OCI-LY7 (cell line): ENCODE results near the gene CAV3. TPM values are rescaled to one million over a fixed set of nuclear protein-coding genes. Genes with fewer than 3 reads are reported as not detected.
"Not testable (repeated sequence)": the region's sequence is repeated elsewhere in the genome, so short reads cannot be mapped to it uniquely, and the experiment has no call there.

ENCODE experiments used
- Bru-seq: library from RNA; stranded (reverse); fragments of 400-500 nt; gene quantifications from one replicate; lab custom pipeline; 2021; lab: Mats Ljungman, UMichigan
- BruChase-seq, 2 experiments: library from RNA; stranded (reverse); fragments of 400-500 nt; gene quantifications; one replicate each; lab custom pipeline; 2021; lab: Mats Ljungman, UMichigan
- BruUV-seq: library from RNA; stranded (reverse); fragments of 400-500 nt; replicated peaks from 2 replicates; lab custom pipeline; 2021; lab: Mats Ljungman, UMichigan
- CTCF ChIA-PET: fragments of 300-600 bp; sonication (Branson Sonifier 250); formaldehyde crosslinking; loops from one replicate; lab custom pipeline; 2022; ENCODE audit warnings: antibody characterized with exemption; ENCODE audit not compliant: unreplicated experiment; lab: Charles Lee
- POLR2A ChIA-PET: fragments of 300-600 bp; sonication (Branson Sonifier 250); formaldehyde crosslinking; loops from one replicate; lab custom pipeline; 2022; ENCODE audit warnings: antibody characterized with exemption; lab: Charles Lee
- DNase-seq: peaks from one replicate; pipeline ENCODE4 v3.0.0-alpha.2; 2015; ENCODE audit warnings: low spot score
- H2AFZ ChIP-seq: fragments of 200-600 bp; sonication (generic), shearing (Covaris generic); 2 replicates; pipeline ENCODE4 v1.6.1; 2014; ENCODE audit warnings: mild to moderate bottlenecking, antibody characterized with exemption, low read length, moderate library complexity
- H3K27ac ChIP-seq: fragments of 200-600 bp; sonication (generic); 2 replicates; pipeline ENCODE4 v1.5.1; 2014; ENCODE audit warnings: mixed run types, low read depth, mild to moderate bottlenecking, moderate library complexity, low read length, inconsistent platforms; ENCODE audit not compliant: poor library complexity, severe bottlenecking
- H3K36me3 ChIP-seq: fragments of 200-600 bp; sonication (generic); 2 replicates; pipeline ENCODE4 v1.6.1; 2014; ENCODE audit warnings: mild to moderate bottlenecking, antibody characterized with exemption, low read length, moderate library complexity, mixed read lengths; ENCODE audit not compliant: insufficient read depth
- H3K4me1 ChIP-seq: fragments of 200-600 bp; sonication (generic); 2 replicates; pipeline ENCODE4 v1.5.1; 2014; ENCODE audit warnings: mild to moderate bottlenecking, low read length; ENCODE audit not compliant: insufficient read depth, poor library complexity, severe bottlenecking
- H3K4me2 ChIP-seq: fragments of 200-600 bp; sonication (generic); 2 replicates; pipeline ENCODE4 v1.6.1; 2014; ENCODE audit warnings: mild to moderate bottlenecking, low read length
- H3K4me3 ChIP-seq: fragments of 200-600 bp; sonication (generic); 2 replicates; pipeline ENCODE4 v1.5.1; 2014; ENCODE audit warnings: mild to moderate bottlenecking, low read depth, low read length; ENCODE audit not compliant: poor library complexity, severe bottlenecking
- H3K79me2 ChIP-seq: fragments of 200-600 bp; sonication (generic); 2 replicates; pipeline ENCODE4 v1.6.1; 2016; ENCODE audit warnings: low read depth, mild to moderate bottlenecking, low read length, moderate library complexity, mixed read lengths; ENCODE audit not compliant: insufficient read depth
- H3K9me2 ChIP-seq: fragments of 200-600 bp; sonication (generic); 2 replicates; pipeline ENCODE4 v1.6.1; 2016; ENCODE audit warnings: mild to moderate bottlenecking, low read length, mixed read lengths; ENCODE audit not compliant: insufficient read depth
- H3K9me3 ChIP-seq: fragments of 200-600 bp; sonication (generic); 2 replicates; pipeline ENCODE4 v1.6.1; 2014; ENCODE audit warnings: mild to moderate bottlenecking, mixed run types, low read length, mixed read lengths
- H4K20me1 ChIP-seq: fragments of 200-600 bp; sonication (generic); 2 replicates; pipeline ENCODE4 v1.6.1; 2014; ENCODE audit warnings: mild to moderate bottlenecking, antibody characterized with exemption, low read length, moderate library complexity, mixed read lengths; ENCODE audit not compliant: insufficient read depth
- EZH2phosphoT487 ChIP-seq: fragments of 200-600 bp; sonication (generic); IDR thresholded peaks from 2 replicates; pipeline ENCODE4 v1.6.1; 2018; ENCODE audit warnings: low read depth, borderline replicate concordance, mild to moderate bottlenecking, mixed run types, antibody characterized with exemption, low read length, moderate library complexity, mixed read lengths
- intact Hi-C: fragments of 100-400 bp; cut with micrococcal nuclease; formaldehyde crosslinking; loops from one replicate; pipeline ENCODE4 v1.10.0; 2022; ENCODE audit not compliant: unreplicated experiment
- long read RNA-seq: library from polyadenylated mRNA; stranded (forward); transcript quantifications from one replicate; pipeline ENCODE4 v2.0.0, GENCODE V29; 2022
- total RNA-seq, 2 experiments: library from RNA; depleted of rRNA in 1 of 2; stranded (reverse); fragments of >200 nt in 1 of 2; shearing (Covaris generic) in 1 of 2; gene quantifications; 2 replicates each; pipeline ENCODE4 v1.2.3, GENCODE V29; 2014 to 2022
- TF ChIP-seq, protein P1 (sequence below): fragments of 200-600 bp; sonication (generic); conservative IDR thresholded peaks from 2 replicates; pipeline ENCODE4 v1.5.1; 2014; ENCODE audit warnings: mild to moderate bottlenecking, antibody characterized with exemption, low read length, moderate library complexity, mixed read lengths

The CAV3 gene
- total RNA-seq (2014; rRNA removed; shearing (Covaris generic)) (not detected in 2 replicates), total RNA-seq (2022) (not detected in 2 replicates), Bru-seq, nascent RNA (not detected), BruChase-seq, experiment 1, labeled RNA remaining after a 6-hour chase (percentile 9 among the genes with signal in this experiment), BruChase-seq, experiment 2, labeled RNA remaining after a 2-hour chase (not detected)
- long read RNA-seq, partial matches to known transcripts, result 0 of 2 reads
- long read RNA-seq, other reads (novel, unspliced or antisense), result 2 of 2 reads

DNA sequence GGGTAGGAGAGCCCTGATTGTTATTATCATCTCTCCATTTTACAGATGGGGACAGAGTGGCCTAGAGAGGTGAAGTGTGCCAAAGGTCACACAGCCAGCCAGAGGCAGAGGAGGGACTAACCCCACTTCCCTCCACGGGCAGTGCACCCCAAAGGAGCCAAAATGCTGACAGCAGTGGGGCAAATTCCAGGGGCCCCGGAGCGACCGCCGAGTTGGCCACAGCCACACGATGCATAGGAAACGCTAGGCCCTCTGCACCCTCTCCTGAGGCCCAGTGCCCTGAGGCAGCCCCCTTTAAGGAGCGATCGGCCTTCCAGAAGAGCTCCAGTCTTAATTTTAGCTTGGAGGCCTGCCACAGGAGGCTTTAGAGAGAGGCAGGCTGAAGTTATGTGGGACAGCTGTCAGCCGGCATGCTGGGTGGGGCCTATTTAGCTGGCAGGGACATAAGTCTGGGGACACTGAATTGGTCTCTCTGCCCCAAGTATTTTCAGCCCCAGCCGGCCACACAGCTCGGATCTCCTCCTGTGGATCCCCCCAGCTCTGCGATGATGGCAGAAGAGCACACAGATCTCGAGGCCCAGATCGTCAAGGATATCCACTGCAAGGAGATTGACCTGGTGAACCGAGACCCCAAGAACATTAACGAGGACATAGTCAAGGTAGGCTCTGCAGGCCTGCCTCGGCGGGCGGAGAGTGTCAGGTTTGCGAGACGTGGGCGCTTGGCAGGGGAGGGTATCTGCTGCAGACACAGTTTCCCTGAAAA lies at the start of gene CAV3:
TSS of gene CAV3 (plus strand) at position 471 of the 763 bp plus-strand sequence. CDS start at position 546, 75 bp downstream.
- Histone ChIP-seq H3K4me3 (no peak within 1 kb of the TSS), H3K79me2 (no peaks in the 10 kb centered on the region), H3K27ac (no peak within 1 kb of the TSS), H3K4me2 (no peak within 1 kb of the TSS), H3K36me3 (no peaks in the 10 kb centered on the region), H2AFZ (no peak within 1 kb of the TSS), H3K9me2 (no peaks in the 10 kb centered on the region), H3K4me1 (no peaks in the 10 kb centered on the region), H4K20me1 (no peaks in the 10 kb centered on the region), H3K9me3 (no peaks in the 10 kb centered on the region)
- no peak for DNase-seq
- no peak for TF ChIP-seq EZH2phosphoT487
- TF ChIP-seq, protein P1, sequence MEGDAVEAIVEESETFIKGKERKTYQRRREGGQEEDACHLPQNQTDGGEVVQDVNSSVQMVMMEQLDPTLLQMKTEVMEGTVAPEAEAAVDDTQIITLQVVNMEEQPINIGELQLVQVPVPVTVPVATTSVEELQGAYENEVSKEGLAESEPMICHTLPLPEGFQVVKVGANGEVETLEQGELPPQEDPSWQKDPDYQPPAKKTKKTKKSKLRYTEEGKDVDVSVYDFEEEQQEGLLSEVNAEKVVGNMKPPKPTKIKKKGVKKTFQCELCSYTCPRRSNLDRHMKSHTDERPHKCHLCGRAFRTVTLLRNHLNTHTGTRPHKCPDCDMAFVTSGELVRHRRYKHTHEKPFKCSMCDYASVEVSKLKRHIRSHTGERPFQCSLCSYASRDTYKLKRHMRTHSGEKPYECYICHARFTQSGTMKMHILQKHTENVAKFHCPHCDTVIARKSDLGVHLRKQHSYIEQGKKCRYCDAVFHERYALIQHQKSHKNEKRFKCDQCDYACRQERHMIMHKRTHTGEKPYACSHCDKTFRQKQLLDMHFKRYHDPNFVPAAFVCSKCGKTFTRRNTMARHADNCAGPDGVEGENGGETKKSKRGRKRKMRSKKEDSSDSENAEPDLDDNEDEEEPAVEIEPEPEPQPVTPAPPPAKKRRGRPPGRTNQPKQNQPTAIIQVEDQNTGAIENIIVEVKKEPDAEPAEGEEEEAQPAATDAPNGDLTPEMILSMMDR, result no peak
- CTCF ChIA-PET, result no interaction called here
- POLR2A ChIA-PET, result interaction anchor here (1.6 kb wide), 1 partner anchor 7 kb away, joined by 4 read pairs; no protein-coding TSS in a partner anchor
- intact Hi-C loops, result no loop called here
- no TSS peak for BruUV-seq

DNA sequence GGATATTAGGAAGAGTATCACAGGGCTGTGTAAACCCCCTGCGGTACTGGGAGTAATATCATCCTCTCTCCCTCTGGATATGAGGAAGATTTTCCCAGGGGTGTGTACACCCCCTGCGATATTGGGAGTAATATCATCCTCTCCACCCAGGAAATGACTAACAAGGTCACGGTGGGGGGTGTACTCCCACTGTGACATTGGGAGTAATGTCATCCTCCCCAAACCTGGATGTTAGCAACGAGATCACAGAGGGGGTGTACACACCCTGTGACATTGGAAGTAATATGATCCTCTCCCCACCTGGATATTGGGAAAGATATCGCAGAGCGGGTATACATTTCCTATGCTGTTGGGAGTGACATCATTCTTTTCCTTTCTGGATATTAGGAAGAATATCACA lies 48.6 kb upstream of the CAV3 start:
- H3K4me2 ChIP-seq, H3K4me3 ChIP-seq, H4K20me1 ChIP-seq, CTCF ChIA-PET, H3K27ac ChIP-seq, H3K9me3 ChIP-seq, H2AFZ ChIP-seq, intact Hi-C loops, H3K36me3 ChIP-seq, H3K79me2 ChIP-seq, H3K9me2 ChIP-seq, BruUV-seq, POLR2A ChIA-PET, DNase-seq, H3K4me1 ChIP-seq: not testable (repeated sequence)

DNA sequence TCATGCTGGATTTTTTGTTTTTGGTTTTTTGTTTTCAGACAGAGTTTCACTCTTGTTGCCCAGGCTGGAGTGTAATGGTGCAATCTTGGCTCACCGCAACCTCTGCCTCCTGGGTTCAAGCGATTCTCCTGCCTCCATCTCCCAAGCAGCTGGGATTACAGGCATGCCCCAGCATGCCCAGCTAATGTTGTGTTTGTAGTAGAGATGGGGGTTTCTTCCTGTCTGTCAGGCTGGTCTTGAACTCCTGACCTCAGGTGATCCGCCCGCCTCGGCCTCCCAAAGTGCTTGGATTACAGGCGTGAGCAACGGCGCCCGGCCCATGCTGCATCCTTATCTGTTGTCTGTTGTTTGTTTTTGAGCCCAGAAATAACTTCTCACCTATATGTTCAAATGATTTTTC lies 42.3 kb upstream of the CAV3 start:
- H3K9me2 ChIP-seq, H3K4me2 ChIP-seq, H2AFZ ChIP-seq, H3K79me2 ChIP-seq, H3K36me3 ChIP-seq, BruUV-seq, CTCF ChIA-PET, intact Hi-C loops, H3K9me3 ChIP-seq, H3K27ac ChIP-seq, H3K4me3 ChIP-seq, H4K20me1 ChIP-seq, DNase-seq, H3K4me1 ChIP-seq: not testable (repeated sequence)
- POLR2A ChIA-PET, result interaction anchor here (0.6 kb wide), 1 partner anchor 85 kb away, joined by 3 read pairs; no protein-coding TSS in a partner anchor
